Skin epidermis (tissue), 12 donors: ENCODE results near the gene OR1S2.
"Not testable (repeated sequence)": the region's sequence is repeated elsewhere in the genome, so short reads cannot be mapped to it uniquely, and the experiment has no call there.

Source experiments
- H3K27ac ChIP-seq, 21 experiments: fragments of 200-600 bp; sonication (generic) in 11 of 21; one replicate each; pipeline ENCODE4 v1.5.0; 2020; ENCODE audit warnings: mild to moderate bottlenecking in 3 of 21, inconsistent platforms in 2 of 21, moderate library complexity in 2 of 21
- H3K4me3 ChIP-seq, 7 experiments: fragments of 200-600 bp; sonication (generic) in 2 of 7; one replicate each; pipeline ENCODE4 v1.5.0; 2020; ENCODE audit warnings: inconsistent platforms in 2 of 7, mild to moderate bottlenecking in 2 of 7, moderate library complexity in 1 of 7

OR1S2 gene, protein sequence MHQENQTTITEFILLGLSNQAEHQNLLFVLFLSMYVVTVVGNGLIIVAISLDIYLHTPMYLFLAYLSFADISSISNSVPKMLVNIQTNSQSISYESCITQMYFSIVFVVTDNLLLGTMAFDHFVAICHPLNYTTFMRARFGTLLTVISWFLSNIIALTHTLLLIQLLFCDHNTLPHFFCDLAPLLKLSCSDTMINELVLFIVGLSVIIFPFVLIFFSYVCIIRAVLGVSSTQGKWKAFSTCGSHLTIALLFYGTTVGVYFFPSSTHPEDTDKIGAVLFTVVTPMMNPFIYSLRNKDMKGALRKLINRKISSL

DNA sequence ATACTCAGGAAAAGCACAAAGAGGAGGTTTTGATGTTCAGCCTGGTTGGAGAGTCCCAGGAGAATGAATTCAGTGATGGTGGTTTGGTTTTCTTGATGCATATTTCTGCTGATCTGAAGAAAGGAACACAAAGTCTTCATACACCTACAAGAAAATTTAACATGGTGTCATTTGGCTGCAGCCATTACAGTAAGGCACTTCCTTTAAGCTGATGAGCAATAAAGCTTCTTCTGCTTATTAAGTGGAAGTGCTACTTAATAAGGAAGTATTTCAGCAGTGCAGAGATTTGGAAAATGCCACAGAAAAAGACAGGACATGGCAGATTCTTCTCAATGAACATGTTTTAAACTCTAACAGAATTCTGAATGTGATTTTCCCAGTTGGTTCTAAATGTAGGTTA, at the start of gene OR1S2:
OR1S2 (minus strand) TSS at position 101 of the 400 bp plus-strand sequence; CDS start at position 101, 0 bp downstream.
- no peak within 1 kb of the TSS for H3K27ac ChIP-seq
- H3K4me3 ChIP-seq = no peak within 1 kb of the TSS

DNA sequence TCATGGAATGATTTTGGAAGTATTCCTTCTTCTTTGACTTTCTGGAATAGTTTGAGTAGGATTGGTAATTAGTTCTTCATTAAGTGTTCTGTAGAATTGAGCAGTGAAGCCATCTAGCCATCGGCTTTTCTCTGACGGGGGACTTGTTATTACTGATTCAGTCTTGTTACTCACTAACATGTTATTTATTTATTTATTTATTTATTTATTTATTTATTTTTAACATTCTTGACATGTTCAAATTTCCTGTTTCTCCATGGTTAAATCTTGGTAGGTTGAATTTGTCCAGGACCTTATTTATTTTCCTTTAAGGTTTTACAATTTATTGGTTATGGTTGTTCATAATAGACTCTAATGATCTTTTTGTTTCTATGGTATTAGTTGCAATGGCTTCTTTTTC, 40.0 kb upstream of the OR1S2 start:
- Histone ChIP-seq H3K4me3 (no peak overlapping the region), H3K27ac (no peak overlapping the region)

DNA sequence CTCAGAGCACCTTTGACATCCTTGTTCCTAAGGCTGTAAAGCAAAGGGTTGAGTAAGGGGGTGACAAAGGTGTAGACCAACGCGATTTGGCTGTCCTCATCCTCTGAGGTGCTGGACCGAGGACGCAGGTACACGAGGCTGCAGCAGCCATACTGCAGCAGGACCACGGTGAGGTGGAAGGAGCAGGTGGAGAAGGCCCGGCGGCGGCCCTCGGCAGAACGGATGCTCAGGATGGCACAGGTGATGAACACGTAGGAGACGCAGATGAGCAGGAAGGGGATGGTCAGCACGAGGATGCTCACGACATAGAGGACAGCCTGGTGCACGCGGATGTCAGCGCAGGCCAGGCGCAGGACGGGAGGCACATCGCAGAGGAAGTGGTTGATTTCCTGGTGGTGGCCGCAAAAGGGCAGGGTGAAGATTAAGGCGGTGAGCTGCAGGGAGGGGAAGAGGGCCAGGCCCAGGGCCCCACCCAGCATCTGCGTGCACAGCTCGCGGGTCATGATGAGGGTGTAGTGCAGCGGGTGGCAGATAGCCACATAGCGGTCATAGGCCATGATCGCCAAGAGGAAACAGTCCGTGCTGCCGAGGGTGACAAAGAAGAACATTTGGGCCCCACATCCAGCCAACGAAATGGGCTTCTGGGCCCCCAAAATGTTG, 24.1 kb upstream of the OR1S2 start:
- Histone ChIP-seq H3K4me3 (no peak overlapping the region), H3K27ac (no peak overlapping the region)

DNA sequence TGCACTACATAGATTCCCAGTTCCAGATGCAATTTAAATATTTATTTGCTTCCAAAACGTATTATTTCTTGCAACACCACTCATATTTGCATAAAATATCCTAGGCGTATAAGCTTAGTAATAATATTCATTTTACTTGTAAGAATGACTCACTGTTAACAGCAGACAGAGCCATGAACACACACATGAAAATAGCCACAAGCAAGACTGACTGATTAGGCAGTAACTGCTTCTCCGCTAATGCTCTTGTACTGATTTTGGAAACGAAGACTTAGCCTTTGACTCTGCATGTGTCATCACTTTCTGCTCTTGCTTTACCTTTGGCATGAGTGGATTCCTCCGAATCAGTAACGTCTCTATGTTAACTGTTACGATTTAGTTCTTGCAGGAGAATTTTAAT, 18.8 kb upstream of the OR1S2 start:
- Histone ChIP-seq H3K27ac (no peak overlapping the region), H3K4me3 (no peak overlapping the region)

DNA sequence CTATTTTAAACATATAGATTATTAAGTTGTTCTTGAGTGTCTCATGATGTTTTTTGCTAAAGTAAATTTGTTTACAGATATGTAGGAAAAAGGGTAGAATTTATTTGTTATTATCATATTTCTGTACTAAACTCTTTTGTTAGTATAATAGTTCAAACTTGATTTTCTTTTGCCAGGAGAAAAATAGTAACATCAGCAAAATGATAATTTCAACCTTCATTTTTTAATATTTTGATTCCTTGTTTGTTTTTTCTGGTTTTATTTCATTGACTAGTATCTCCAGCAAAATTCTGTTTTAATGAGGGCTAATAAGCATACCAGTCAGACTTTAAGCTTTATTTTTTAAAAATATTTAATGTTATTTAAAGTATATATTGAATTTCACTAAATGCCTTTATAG, 12.5 kb upstream of the OR1S2 start:
- no peak overlapping the region for H3K27ac ChIP-seq

DNA sequence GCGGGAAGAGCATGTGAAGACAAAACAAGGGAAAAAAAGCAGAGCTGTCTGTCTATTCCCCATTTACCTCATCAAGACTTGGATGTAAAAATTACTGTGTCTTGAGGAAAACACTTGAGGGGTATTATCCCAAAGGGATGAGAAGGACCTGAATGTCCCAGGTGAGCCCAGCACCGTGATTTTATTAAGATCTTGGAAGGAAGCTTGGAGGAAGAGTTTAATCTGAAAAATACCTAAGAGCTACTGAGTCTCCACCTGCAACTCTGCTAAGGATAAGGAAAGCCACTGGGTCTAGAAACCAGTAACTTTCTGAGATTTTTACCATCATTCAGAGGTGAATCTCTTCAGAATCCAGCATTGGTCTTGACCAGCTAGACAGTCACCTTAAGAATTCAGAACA, 8.5 kb upstream of the OR1S2 start, which contains the start of gene OR1S1:
OR1S1 (plus strand) TSS at position 301 of the 400 bp plus-strand sequence.
- H3K27ac ChIP-seq = not testable (repeated sequence)

More for the DNA sequence above, 12.5 kb upstream of the OR1S2 start:
- no peak overlapping the region for H3K4me3 ChIP-seq

DNA sequence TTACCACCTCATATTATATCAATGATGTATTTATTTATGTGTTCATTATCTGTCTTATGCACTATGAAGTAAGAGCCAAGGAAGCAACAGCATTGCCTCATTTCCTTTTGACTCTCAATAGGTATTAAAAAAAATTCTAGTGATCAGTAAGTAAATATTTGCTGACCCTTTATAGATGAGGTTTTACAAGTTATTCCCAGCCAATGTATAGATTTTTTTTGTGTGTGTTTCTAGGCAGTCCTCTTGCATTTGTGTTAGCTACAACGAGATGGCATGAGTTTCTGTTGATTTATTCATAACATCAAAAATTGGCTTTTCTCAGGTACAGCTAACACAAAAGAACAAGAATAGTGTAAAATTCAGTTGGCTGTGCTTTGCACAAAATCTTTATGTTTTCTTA, 4.7 kb downstream of the OR1S2 start:
- H3K27ac ChIP-seq = no peak overlapping the region

More for the DNA sequence above, 8.5 kb upstream of the OR1S2 start, which contains the start of gene OR1S1:
- not testable (repeated sequence) for H3K4me3 ChIP-seq

DNA sequence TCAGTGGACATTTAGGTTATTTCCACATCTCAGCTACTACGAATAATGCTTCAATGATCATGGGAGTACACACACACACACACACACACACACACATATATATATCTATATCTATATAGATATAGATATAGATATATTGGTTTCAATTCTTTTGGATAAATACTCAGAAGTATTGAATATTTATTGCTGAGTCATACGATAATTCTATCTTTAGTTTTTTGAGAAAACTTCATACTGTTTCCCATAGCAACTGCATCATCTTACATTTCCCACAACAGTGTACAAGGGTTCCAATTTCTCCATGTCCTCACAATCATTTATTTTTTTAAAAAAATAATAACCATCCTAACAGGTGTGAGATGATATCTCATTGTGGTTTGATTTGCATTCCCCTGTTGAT, 8.0 kb downstream of the OR1S2 start:
- H3K27ac ChIP-seq = no peak overlapping the region
- H3K4me3 ChIP-seq = no peak overlapping the region

More for the DNA sequence above, 4.7 kb downstream of the OR1S2 start:
- H3K4me3 ChIP-seq = no peak overlapping the region

DNA sequence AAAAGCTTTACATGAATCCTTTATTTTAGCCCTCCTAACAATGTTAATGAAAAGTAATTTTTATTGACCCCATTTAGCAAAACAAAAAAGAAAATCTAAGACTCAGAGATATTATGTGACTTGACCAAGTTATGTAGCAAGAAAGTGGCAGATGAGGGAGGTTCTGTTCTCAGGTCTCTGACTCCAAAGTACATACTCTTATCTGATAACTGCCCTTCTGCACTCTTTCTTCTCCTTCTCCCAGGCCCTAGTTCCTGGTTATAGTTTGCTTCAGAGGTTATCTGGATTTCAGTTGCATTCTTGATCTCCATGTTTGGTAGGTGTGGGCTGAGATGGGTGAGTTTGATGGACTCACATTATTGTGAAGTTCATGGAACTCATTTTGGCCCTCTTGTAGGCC, 10.6 kb downstream of the OR1S2 start:
- H3K27ac ChIP-seq = no peak overlapping the region
- no peak overlapping the region for H3K4me3 ChIP-seq

DNA sequence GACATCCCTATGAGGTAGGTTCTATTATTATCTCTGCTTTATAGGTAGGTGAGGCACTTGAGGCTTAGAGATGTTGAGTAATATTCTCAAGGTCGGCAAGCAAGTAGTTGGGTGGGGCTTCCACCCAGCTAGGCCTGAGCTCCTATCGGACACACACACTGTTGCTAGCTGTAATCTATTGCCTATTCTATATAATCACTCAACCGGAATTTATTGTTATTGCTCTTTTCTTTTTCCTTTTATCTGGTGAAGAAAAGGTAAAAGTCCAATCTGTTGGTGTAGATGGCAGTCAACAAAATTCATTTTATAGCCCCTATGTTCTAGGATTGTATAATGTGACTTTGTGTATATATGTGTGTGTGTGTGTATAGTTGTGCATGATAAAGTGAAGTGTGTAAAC, 11.7 kb downstream of the OR1S2 start:
- no peak overlapping the region for H3K27ac ChIP-seq
- H3K4me3 ChIP-seq = no peak overlapping the region

DNA sequence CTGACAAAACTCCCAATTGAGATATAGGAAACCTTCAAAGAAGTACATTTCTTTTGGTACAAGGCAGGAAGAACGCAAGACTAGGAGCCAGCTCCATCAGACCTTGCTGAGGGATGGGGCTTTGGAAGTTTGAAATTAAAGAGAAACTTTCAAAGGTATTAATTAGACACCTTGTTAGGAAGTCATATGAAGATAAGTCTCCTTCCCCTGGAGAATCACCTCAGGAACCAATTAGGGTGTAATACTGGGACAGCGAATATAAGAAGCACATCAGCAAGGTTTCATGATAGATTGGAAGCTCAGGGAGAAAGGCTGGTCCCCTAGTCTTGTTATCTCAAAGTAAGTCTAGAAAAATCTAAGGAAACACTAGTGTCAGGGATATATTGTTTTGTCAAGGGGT, 15.2 kb downstream of the OR1S2 start, which contains the start of gene OR9Q2:
OR9Q2 (plus strand) TSS at position 301 of the 400 bp plus-strand sequence. CDS start 1,421 bp downstream, outside the sequence.
- Histone ChIP-seq H3K4me3 (no peak within 1 kb of the TSS), H3K27ac (no peak within 1 kb of the TSS)

DNA sequence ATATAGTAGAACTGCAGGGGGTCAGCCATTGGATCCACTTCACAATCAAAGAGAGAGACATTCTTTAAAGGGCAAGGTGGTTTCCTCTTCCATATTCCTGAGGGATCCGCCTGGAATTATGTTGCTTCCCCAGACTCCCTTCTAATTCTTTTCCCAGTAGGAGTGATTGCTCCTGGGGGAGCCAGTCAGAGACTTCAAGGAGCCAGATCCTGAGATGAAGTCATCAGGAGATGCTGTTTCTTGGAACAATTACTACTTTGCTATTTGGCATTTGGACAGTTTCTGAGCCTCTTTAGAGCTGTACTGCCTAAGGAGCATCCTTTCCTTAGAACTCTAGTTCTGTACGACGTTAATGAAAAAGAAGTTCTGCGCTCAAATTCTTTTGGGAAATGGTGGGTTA, 17.0 kb downstream of the OR1S2 start:
- H3K4me3 ChIP-seq = no peak overlapping the region
- H3K27ac ChIP-seq = no peak overlapping the region

DNA sequence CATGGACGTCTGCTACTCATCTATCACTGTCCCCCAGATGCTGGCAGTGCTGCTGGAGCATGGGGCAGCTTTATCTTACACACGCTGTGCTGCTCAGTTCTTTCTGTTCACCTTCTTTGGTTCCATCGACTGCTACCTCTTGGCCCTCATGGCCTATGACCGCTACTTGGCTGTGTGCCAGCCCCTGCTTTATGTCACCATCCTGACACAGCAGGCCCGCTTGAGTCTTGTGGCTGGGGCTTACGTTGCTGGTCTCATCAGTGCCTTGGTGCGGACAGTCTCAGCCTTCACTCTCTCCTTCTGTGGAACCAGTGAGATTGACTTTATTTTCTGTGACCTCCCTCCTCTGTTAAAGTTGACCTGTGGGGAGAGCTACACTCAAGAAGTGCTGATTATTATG, 24.3 kb downstream of the OR1S2 start:
- no peak overlapping the region for H3K27ac ChIP-seq
- no peak overlapping the region for H3K4me3 ChIP-seq

DNA sequence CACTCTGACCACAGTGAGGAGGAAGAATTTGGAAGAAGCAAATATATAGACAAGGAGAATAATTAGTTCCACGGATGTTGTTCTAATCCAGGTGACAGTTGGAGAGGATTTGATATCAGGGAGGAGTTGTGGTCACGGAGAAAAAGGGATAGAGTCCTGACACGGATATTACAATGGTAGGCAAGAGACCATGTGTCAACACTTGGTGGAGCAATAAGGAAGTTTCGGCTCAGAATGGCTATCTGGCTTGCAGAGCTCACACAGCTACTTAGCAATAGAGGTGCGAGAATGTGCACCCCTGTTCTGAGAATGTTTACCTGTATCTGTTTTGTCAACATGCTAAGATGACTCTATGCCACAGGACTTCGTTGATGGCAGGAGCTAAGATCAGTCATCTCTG, 25.5 kb downstream of the OR1S2 start:
- Histone ChIP-seq H3K4me3 (no peak overlapping the region), H3K27ac (no peak overlapping the region)

DNA sequence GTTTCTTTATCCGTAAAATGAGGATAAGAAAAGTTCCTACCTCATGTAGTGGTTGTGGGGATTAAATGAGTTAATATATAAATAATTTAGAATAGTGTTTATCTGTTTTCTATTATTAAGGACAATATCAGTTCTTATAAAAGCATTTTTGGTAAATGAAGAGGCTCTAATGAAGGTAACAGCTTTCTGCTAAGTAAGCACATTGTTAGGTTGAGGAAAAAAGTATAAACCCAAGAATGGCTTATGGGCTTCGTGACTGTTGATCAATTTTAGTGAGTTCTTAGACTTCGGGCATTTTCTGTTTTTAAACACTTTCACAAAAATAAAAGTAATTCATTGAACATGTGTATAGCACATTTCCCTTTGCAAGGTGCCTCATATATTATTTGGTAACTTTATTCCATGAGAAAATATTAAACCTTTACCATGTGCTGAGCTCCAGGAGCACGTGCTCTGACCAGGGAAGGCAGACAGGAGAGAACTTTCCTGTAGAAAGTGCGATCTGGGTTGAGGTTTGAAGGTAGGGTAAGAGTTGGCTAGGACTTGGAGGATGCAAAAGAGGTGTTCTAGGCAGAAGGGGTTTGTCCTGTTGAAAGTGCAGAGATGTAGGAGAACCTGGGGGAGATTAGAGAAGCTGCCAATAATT, 26.4 kb downstream of the OR1S2 start:
- H3K27ac ChIP-seq = no peak overlapping the region
- no peak overlapping the region for H3K4me3 ChIP-seq

DNA sequence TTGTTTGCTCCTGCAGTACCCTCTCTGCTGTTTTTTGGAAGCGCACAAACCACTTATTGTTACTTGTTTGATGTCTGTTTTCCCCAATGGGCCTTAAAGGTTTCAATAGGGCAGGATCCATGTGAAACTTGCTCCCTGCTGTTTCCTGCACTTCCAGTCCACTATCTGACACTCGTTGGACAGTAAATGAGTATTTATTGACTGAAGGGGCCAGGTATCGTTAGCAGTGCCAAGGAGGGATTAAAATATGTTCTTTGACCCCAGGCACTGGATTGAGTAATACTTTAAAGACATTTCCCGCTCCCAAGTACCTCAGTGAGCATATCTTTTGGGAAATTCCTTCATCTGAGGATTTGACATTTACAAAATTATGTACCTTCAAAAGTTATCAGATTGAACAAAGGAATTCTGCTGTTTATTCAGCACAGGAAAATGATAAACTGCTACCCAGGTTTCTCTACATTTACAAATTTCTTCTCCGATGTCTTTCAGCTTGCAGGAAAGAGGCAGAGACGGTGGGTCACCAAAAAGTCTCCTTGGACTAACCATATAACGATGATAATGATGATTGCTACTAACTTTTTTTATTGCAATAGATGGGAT, 38.3 kb downstream of the OR1S2 start:
- no peak overlapping the region for H3K4me3 ChIP-seq
- H3K27ac ChIP-seq = no peak overlapping the region

DNA sequence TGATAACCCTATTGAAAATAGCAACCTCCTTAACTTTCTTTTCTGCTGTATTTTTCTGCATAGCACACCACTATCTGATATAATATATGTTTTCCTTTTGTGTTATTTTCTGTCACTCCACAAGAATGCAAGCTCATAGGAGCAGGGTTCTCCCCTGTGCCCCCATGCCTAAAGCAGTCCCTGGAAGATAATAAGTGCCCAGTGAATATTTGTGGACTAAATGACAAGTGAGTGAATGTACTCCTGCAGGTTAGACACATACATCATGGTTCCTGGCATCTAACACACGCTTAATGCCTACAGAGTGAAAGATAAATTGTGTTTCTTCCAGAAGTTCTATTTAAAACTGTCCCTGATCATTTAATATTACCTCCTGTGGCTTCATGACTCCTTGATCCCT, 39.0 kb downstream of the OR1S2 start:
- H3K27ac ChIP-seq = no peak overlapping the region
- no peak overlapping the region for H3K4me3 ChIP-seq

DNA sequence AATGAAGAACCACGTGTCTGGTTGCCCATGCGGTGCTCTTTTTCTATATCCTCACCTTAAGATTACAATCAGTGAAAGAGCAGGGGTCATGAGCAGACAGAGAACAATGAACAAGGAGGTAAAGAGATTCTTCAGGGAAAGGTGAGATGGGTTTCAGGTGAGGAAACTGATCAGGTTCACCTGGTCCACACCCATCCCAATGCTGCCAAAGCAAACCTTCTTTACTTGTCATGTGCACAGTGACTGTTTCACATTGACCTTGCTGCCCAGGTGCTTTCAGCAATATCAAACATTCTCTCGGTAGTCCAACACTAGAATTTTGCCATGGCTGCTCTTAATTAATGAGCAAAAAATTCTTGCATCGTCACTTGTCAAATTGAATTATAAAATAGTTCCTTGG, 39.6 kb downstream of the OR1S2 start:
- no peak overlapping the region for H3K27ac ChIP-seq
- H3K4me3 ChIP-seq = no peak overlapping the region
